ENCODE results near the gene SORD.

DNA sequence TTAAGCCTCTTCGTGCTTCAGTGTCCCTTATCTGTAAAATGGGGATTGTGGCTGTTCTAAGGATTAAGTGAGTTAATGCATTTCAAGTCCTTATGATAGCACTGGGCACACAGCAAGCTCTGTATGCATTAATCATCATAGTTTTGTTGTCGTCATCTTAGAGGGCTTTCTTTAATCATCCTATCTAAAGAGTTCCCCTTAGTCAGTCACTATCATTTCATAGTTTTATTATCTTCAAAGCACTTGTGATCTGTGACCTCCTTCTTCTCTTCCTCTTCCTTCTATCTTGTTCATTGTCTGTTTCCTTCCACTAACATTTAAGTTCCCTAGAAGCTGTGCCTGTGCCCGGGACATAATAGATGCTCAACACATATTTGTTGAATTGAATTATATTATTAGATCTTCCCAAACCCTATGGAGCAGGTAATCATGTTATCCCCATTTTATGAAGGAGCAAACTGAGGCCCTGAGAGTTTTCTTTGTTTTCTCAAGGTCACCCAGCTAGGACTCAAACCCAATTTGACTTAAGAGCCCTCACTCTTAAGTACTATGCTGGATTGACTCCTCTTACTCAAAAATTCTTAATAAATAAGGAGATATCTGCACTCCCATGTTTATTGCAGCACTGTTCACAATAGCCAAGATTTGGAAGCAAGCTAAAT, 66.8 kb downstream of the SORD start:
- TF ChIP-seq SUZ12 (IDR thresholded peaks at IDR 0.05; ENCODE audit: extremely low read depth, insufficient read depth, insufficient read length) = no peak
- TF ChIP-seq YY1 (IDR thresholded peaks at IDR 0.05; ENCODE audit: insufficient read depth, insufficient read length) = no peak
- TF ChIP-seq ZNF274 (IDR thresholded peaks at IDR 0.05; ENCODE audit: low read depth, low read length) = no peak

Data from NT2/D1 (cell line).